ENCODE data around the gene ERFE. TPM values are rescaled to one million over a fixed set of nuclear protein-coding genes. Genes with fewer than 3 reads are reported as not detected.

ERFE gene, protein sequence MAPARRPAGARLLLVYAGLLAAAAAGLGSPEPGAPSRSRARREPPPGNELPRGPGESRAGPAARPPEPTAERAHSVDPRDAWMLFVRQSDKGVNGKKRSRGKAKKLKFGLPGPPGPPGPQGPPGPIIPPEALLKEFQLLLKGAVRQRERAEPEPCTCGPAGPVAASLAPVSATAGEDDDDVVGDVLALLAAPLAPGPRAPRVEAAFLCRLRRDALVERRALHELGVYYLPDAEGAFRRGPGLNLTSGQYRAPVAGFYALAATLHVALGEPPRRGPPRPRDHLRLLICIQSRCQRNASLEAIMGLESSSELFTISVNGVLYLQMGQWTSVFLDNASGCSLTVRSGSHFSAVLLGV
- total RNA-seq (2021; ENCODE audit: unreplicated experiment) (10.3 TPM), Bru-seq, nascent RNA (percentile 39 among the genes with signal in this experiment), BruChase-seq, experiment 1, labeled RNA remaining after a 2-hour chase (percentile 39 among the genes with signal in this experiment), BruChase-seq, experiment 2, labeled RNA remaining after a 6-hour chase (percentile 35 among the genes with signal in this experiment)
- 7.3 TPM for polyA plus RNA-seq (2012; ENCODE audit: insufficient read length)
- long read RNA-seq, transcript ERFE-207 (8 exons, 1,065 nt), result major isoform, 5 of 10 reads
- long read RNA-seq, partial matches to known transcripts, result 2 of 10 reads
- long read RNA-seq, other reads (novel, unspliced or antisense), result 3 of 10 reads

DNA sequence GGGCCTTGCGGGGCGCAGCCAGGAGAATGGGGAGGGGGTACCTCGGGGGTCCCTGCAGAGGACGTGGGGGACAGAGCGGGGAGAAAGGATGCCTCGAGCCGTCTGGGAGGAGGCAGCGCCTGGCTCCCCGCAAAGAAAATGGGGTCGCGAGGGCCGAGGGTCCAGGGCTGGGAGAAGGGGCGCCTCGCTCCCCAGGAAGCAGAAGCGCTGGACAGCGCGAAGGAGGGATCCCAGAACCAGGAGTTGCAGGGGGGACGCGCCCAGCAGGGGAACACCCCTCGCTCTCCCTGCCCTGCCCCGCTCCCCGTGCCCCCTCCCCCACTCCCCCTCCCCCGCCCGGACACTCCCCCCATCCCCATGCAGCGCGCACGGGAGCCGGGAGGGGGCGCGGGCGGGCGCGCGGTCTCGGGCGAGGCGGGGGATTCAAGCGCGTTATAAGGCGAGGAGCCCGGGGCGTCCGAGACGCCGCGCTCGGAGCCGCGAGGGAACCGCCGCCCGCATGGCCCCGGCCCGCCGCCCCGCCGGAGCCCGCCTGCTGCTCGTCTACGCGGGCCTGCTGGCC lies at the start of gene ERFE:
Gene ERFE, plus strand, starts transcription at position 462 of the 562 bp plus-strand sequence. Its CDS starts 38 bp downstream, at position 500.
- POLR2A ChIA-PET, result no interaction called here
- Histone ChIP-seq H3K4me1 (ENCODE audit: control insufficient read depth, insufficient read depth, low read length) (peaks cover 7% of the 10 kb centered on the region), H3K27me3 (ENCODE audit: control insufficient read depth, insufficient read depth, low read length) (no peaks in the 10 kb centered on the region), H3K4me3 (ENCODE audit: low read depth in 2 of 2, low read length in 2 of 2) (peak within 1 kb of the TSS; percentile 45 to 63), H3K27ac (ENCODE audit: low read length) (0 out of 2 replicates have a peak within 1 kb of the TSS, but pooled peaks have one; percentile 29), H3K9me3 (ENCODE audit: control insufficient read depth, insufficient read depth, low read depth, low read length) (no peaks in the 10 kb centered on the region), H3K36me3 (ENCODE audit: control insufficient read depth, insufficient read depth, low read length) (no peaks in the 10 kb centered on the region)
- CTCF ChIA-PET, result no interaction called here
- peak; percentile 79 for ATAC-seq
- TF ChIP-seq, protein P1, sequence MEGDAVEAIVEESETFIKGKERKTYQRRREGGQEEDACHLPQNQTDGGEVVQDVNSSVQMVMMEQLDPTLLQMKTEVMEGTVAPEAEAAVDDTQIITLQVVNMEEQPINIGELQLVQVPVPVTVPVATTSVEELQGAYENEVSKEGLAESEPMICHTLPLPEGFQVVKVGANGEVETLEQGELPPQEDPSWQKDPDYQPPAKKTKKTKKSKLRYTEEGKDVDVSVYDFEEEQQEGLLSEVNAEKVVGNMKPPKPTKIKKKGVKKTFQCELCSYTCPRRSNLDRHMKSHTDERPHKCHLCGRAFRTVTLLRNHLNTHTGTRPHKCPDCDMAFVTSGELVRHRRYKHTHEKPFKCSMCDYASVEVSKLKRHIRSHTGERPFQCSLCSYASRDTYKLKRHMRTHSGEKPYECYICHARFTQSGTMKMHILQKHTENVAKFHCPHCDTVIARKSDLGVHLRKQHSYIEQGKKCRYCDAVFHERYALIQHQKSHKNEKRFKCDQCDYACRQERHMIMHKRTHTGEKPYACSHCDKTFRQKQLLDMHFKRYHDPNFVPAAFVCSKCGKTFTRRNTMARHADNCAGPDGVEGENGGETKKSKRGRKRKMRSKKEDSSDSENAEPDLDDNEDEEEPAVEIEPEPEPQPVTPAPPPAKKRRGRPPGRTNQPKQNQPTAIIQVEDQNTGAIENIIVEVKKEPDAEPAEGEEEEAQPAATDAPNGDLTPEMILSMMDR (IDR thresholded peaks at IDR 0.05), result peak; percentile 89
- no peak for TF ChIP-seq TCF7L2 (IDR thresholded peaks at IDR 0.05; ENCODE audit: low read depth, low read length)
- in situ Hi-C loops (cut with HindIII; ENCODE audit: low pct_unique_long_range_greater_than_20kb, low sequenced_read_pairs) (no loop called here), intact Hi-C loops (cut with micrococcal nuclease; ENCODE audit: unreplicated experiment) (no loop called here)
- DNase-seq (ENCODE audit: low read depth, low spot score), result no peak
- BruUV-seq (replicated peaks), result no TSS peak

DNA sequence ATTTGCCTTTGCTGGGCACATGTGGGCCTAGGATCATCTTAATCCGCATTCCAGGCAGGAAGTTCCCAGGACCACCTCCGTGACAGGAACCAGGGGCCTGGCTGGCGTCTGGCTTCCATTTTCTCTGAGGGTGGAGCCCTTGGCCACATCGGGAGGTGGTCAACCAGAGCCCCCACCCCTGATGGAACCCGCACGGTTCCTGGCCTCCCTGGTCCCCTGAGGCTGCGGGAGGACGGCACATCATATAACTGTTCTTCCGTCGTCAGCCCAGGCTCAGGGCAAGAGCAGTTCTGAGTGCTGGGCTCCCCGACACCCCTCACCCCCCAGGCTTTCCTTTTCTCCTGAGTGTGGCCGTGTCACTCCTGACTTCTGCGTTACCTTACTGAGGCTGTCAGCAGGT lies 45.2 kb upstream of the ERFE start:
- H3K27ac ChIP-seq (ENCODE audit: low read length), result no peak overlapping the region
- no peak for TF ChIP-seq SIN3A (IDR thresholded peaks at IDR 0.05; ENCODE audit: borderline replicate concordance, insufficient read depth, low read depth, low read length)
- TF ChIP-seq, protein P2, sequence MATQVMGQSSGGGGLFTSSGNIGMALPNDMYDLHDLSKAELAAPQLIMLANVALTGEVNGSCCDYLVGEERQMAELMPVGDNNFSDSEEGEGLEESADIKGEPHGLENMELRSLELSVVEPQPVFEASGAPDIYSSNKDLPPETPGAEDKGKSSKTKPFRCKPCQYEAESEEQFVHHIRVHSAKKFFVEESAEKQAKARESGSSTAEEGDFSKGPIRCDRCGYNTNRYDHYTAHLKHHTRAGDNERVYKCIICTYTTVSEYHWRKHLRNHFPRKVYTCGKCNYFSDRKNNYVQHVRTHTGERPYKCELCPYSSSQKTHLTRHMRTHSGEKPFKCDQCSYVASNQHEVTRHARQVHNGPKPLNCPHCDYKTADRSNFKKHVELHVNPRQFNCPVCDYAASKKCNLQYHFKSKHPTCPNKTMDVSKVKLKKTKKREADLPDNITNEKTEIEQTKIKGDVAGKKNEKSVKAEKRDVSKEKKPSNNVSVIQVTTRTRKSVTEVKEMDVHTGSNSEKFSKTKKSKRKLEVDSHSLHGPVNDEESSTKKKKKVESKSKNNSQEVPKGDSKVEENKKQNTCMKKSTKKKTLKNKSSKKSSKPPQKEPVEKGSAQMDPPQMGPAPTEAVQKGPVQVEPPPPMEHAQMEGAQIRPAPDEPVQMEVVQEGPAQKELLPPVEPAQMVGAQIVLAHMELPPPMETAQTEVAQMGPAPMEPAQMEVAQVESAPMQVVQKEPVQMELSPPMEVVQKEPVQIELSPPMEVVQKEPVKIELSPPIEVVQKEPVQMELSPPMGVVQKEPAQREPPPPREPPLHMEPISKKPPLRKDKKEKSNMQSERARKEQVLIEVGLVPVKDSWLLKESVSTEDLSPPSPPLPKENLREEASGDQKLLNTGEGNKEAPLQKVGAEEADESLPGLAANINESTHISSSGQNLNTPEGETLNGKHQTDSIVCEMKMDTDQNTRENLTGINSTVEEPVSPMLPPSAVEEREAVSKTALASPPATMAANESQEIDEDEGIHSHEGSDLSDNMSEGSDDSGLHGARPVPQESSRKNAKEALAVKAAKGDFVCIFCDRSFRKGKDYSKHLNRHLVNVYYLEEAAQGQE (IDR thresholded peaks at IDR 0.05; ENCODE audit: insufficient read depth in 1 of 2, low read depth in 2 of 2, low read length in 1 of 2), result no peak
- TF ChIP-seq POLR2AphosphoS5 (IDR thresholded peaks at IDR 0.05; ENCODE audit: low read depth, low read length), result no peak
- TF ChIP-seq, protein P1 (IDR thresholded peaks at IDR 0.05), result no peak
- no peak for TF ChIP-seq TCF7L2 (IDR thresholded peaks at IDR 0.05; ENCODE audit: low read depth, low read length)
- intact Hi-C loops (cut with micrococcal nuclease; ENCODE audit: unreplicated experiment), result no loop called here
- H3K4me3 ChIP-seq (ENCODE audit: low read depth in 2 of 2, low read length in 2 of 2), result no peak overlapping the region
- peaks cover 12% of the 10 kb centered on the region; the same call in 1 of the 2 replicates for H3K9me3 ChIP-seq (ENCODE audit: control insufficient read depth, insufficient read depth, low read depth, low read length)
- BruUV-seq (replicated peaks), result no TSS peak
- ChIA-PET POLR2A (no interaction called here), CTCF (no interaction called here)
- H3K4me1 ChIP-seq (ENCODE audit: control insufficient read depth, insufficient read depth, low read length), result no peaks in the 10 kb centered on the region
- ATAC-seq (no peak), DNase-seq (ENCODE audit: low read depth, low spot score) (no peak)
- H3K27me3 ChIP-seq (ENCODE audit: control insufficient read depth, insufficient read depth, low read length), result no peaks in the 10 kb centered on the region
- in situ Hi-C loops (cut with HindIII; ENCODE audit: low pct_unique_long_range_greater_than_20kb, low sequenced_read_pairs), result no loop called here
- no peaks in the 10 kb centered on the region for H3K36me3 ChIP-seq (ENCODE audit: control insufficient read depth, insufficient read depth, low read length)
